ENCODE data around the gene SLC6A12.

GRCh38 chr12:145369-145960, 68.5 kb downstream of the SLC6A12 start:
- TF ChIP-seq, protein P1, sequence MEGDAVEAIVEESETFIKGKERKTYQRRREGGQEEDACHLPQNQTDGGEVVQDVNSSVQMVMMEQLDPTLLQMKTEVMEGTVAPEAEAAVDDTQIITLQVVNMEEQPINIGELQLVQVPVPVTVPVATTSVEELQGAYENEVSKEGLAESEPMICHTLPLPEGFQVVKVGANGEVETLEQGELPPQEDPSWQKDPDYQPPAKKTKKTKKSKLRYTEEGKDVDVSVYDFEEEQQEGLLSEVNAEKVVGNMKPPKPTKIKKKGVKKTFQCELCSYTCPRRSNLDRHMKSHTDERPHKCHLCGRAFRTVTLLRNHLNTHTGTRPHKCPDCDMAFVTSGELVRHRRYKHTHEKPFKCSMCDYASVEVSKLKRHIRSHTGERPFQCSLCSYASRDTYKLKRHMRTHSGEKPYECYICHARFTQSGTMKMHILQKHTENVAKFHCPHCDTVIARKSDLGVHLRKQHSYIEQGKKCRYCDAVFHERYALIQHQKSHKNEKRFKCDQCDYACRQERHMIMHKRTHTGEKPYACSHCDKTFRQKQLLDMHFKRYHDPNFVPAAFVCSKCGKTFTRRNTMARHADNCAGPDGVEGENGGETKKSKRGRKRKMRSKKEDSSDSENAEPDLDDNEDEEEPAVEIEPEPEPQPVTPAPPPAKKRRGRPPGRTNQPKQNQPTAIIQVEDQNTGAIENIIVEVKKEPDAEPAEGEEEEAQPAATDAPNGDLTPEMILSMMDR (IDR thresholded peaks at IDR 0.05) = no peak
- no peak for TF ChIP-seq POLR2A (IDR thresholded peaks at IDR 0.05)
- no peak for TF ChIP-seq EP300 (IDR thresholded peaks at IDR 0.05)
